Lower leg skin (tissue), 3 donors: ENCODE data around the gene CST3.

Experiments
- POLR2A ChIP-seq, 2 donors: fragments of 450-650 bp; IDR thresholded peaks; one replicate each; pipeline ENCODE4 v1.6.1; 2016 to 2017; ENCODE audit warnings: antibody characterized with exemption in 2 of 2, mild to moderate bottlenecking in 1 of 2, moderate library complexity in 1 of 2
- TF ChIP-seq, protein P1 (sequence below), 3 donors: fragments of 450-650 bp; IDR thresholded peaks; one replicate each; pipeline ENCODE4 v1.5.1; 2016; ENCODE audit warnings: antibody characterized with exemption in 3 of 3, mild to moderate bottlenecking in 3 of 3, moderate library complexity in 2 of 3

DNA sequence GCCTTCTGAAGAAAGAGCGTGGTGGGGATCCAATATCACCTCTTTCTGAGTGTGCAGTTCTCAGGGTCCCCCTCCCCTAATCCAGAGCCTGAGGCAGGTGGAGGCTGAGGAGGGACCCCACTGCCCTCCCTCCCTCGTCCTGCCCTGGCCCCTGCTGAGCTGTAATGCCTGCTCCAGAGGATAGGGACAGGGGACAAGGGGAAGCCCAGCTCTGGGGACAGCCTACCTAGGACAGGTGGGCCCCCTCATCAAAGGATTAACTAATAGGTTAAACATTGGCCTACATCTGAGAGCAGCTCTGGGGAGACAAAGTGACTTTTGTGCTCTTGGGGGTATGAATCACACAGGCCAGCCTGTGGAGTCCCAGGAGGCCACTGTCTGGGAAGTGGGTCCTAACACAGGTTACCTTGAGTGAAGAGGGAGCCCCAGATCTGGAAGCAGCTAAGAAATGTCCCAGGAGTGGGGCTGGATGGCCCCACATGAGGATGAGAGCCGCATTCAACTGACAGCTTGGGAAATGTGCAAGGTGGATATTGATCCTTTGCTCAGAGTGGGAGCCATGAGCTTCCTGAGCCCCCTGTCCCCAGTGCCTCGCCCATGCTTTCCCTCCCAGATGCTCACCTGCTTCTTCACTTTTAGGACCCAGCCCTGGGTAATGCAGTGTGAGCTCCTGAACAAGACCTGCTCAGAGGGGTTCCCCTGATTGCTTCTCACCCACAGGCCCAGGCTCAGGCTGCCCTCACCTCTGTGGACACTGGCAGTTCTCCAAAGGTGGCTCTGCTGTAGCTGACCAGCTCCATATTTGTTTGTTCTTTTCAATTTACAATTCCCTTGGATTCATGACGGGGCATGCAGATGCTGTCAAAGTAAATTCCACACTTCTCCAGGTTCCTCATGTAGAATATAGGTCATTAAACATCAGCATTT, 51.7 kb downstream of the CST3 start:
- TF ChIP-seq, protein P1, sequence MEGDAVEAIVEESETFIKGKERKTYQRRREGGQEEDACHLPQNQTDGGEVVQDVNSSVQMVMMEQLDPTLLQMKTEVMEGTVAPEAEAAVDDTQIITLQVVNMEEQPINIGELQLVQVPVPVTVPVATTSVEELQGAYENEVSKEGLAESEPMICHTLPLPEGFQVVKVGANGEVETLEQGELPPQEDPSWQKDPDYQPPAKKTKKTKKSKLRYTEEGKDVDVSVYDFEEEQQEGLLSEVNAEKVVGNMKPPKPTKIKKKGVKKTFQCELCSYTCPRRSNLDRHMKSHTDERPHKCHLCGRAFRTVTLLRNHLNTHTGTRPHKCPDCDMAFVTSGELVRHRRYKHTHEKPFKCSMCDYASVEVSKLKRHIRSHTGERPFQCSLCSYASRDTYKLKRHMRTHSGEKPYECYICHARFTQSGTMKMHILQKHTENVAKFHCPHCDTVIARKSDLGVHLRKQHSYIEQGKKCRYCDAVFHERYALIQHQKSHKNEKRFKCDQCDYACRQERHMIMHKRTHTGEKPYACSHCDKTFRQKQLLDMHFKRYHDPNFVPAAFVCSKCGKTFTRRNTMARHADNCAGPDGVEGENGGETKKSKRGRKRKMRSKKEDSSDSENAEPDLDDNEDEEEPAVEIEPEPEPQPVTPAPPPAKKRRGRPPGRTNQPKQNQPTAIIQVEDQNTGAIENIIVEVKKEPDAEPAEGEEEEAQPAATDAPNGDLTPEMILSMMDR (IDR thresholded peaks at IDR 0.05), result no peak
- no peak for TF ChIP-seq POLR2A (IDR thresholded peaks at IDR 0.05)
